Esophagus squamous epithelium (tissue), 5 donors: Measurements from ENCODE around the gene RGS9. TPM values are rescaled to one million over a fixed set of nuclear protein-coding genes. Genes with fewer than 3 reads are reported as not detected.

ENCODE experiments used
- DNase-seq: peaks from one replicate; lab custom pipeline; 2025; lab: John Stamatoyannopoulos, UW
- H3K27ac ChIP-seq, 4 donors: fragments of 200-600 bp; sonication (generic); one replicate each; pipeline ENCODE4 v1.5.1; 2016 to 2019; ENCODE audit warnings: mild to moderate bottlenecking in 1 of 4
- H3K27me3 ChIP-seq, 4 donors: fragments of 200-600 bp; sonication (generic); 1 replicate in 3 of 4; 2 replicates in 1 of 4; pipeline versions ENCODE4 v1.5.1 to v1.6.0; 2017 to 2021; ENCODE audit warnings: antibody characterized with exemption in 1 of 4
- H3K36me3 ChIP-seq, 3 donors: fragments of 200-600 bp; sonication (generic); one replicate each; pipeline ENCODE4 v1.5.1; 2016 to 2019
- H3K4me1 ChIP-seq, 3 donors: fragments of 200-600 bp; sonication (generic); one replicate each; pipeline ENCODE4 v1.5.1; 2017 to 2019
- H3K4me3 ChIP-seq, 4 donors: fragments of 200-600 bp; sonication (generic); 1 replicate in 3 of 4; 2 replicates in 1 of 4; pipeline ENCODE4 v1.5.1; 2016 to 2019; ENCODE audit warnings: mild to moderate bottlenecking in 2 of 4, moderate library complexity in 1 of 4
- H3K9me3 ChIP-seq, 3 donors: fragments of 200-600 bp; sonication (generic); one replicate each; pipeline ENCODE4 v1.5.1; 2016 to 2019
- POLR2A ChIP-seq, 4 donors: fragments of 450-650 bp; IDR thresholded peaks; one replicate each; pipeline ENCODE4 v1.6.1; 2017; ENCODE audit warnings: antibody characterized with exemption in 4 of 4, mild to moderate bottlenecking in 4 of 4, moderate library complexity in 3 of 4
- WGBS, 2 donors: methylation state at CpG; one replicate each; pipeline ENCODE4 v1.1.5; 2018; 5-methylcytosine and 5-hydroxymethylcytosine counted together
- intact Hi-C: fragments of 100-400 bp; cut with DNase I; formaldehyde crosslinking; loops from one replicate; pipeline ENCODE4 v1.15.0; 2022
- total RNA-seq, 4 donors: library from RNA; depleted of rRNA; stranded (reverse); fragments of >200 nt; gene quantifications; one replicate each; pipeline ENCODE4 v1.1.0, GENCODE V29; 2016
- TF ChIP-seq, protein P1 (sequence below), 6 experiments: fragments of 450-650 bp in 4 of 6; fragments of 200-600 bp in 2 of 6; sonication (generic) in 2 of 6; IDR thresholded peaks; one replicate each; pipeline ENCODE4 v1.5.1; 2016 to 2019; ENCODE audit warnings: antibody characterized with exemption in 6 of 6, mild to moderate bottlenecking in 4 of 6, moderate library complexity in 4 of 6
- donor health status: DM: yes; HTN: yes; CAD: no.

RGS9 gene
- total RNA-seq, 4 donors from 2014 or later, result 0.45 to 8.1 (median 2.9) TPM

DNA sequence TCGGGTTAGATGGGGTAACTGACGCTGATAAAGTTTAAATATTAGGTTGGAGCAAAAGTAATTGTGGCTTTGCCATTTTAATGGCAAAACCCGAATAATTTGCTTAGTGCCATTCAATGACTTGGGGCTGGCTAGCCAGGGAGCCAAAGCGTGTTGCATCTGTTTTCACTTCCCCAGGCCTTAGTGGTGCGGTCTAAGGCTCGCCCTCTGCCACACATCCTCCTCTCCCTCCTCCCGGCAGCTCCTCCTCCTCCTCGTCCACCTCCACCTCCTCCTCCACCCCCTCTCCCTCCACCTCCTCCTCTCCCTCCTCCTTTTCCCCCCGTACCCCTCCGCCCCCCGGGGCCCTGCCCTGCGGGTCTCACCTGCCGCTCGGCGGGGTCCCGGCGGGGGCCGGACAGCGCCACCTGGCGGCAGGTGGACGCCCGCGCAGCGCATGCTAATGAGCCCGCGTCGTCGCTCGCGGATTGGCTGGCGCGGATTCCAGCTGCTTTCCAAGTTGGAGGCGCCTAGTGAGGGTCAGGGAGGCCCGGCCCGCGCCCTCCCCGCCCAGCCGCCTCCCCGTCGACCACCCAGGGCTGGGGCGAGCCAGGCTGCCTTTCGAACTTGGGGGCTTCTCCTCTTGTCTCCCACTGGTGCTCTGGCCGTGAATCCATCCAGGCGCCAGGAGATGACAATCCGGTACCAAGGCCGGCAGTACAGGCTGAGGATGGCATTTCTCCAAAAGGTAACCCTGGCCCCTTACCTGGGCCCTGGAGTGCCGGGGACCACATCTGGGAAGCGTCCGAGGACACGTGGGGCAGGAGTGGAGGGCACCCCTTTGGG lies 36.6 kb upstream of the RGS9 start:
- Histone ChIP-seq H3K27me3 (no peaks in the 10 kb centered on the region), H3K4me3 (peak overlapping the region; percentile 31 to 69 (median 52)), H3K36me3 (no peaks in the 10 kb centered on the region), H3K9me3 (no peaks in the 10 kb centered on the region), H3K4me1 (peaks cover 5 to 36% (median 14%) of the 10 kb centered on the region in 3 donors), H3K27ac (peak overlapping the region; percentile 73 to 84 (median 80))
- peak in 1 of 4 donors; percentile 30 for TF ChIP-seq POLR2A (IDR thresholded peaks at IDR 0.05)
- TF ChIP-seq, protein P1, sequence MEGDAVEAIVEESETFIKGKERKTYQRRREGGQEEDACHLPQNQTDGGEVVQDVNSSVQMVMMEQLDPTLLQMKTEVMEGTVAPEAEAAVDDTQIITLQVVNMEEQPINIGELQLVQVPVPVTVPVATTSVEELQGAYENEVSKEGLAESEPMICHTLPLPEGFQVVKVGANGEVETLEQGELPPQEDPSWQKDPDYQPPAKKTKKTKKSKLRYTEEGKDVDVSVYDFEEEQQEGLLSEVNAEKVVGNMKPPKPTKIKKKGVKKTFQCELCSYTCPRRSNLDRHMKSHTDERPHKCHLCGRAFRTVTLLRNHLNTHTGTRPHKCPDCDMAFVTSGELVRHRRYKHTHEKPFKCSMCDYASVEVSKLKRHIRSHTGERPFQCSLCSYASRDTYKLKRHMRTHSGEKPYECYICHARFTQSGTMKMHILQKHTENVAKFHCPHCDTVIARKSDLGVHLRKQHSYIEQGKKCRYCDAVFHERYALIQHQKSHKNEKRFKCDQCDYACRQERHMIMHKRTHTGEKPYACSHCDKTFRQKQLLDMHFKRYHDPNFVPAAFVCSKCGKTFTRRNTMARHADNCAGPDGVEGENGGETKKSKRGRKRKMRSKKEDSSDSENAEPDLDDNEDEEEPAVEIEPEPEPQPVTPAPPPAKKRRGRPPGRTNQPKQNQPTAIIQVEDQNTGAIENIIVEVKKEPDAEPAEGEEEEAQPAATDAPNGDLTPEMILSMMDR (IDR thresholded peaks at IDR 0.05), result peak; percentile 94 to 97 (median 96)
- WGBS, 2 donors, result 2 to 4% methylated on average over 7 to 20 of the region's 50 CpGs
- DNase-seq, result peak; percentile 21
- intact Hi-C loops, result loop anchor here (5.0 to 10.0 kb wide), 2 partner anchors 38 to 136 kb away; no protein-coding TSS in a partner anchor

DNA sequence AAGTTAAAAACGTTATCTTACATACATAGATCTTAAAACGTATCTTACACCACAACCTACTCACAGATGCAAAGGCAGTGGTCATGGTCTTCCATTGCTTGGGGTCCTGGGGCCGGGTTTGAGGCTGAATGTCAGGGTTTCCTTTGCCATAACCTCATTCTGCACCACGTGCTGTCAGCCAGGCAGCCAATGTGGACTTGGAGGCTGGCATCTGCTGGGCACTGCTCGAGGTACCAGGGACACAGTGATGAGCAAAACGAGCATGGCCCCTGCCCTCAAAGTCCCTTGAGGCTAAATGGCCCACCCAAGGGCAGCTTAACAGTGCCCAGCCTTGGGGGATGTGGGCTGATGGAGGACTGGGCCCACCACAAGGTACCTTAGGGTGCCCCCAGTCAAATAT lies 35.8 kb upstream of the RGS9 start:
- Histone ChIP-seq H3K4me3 (peak overlapping the region in 2 of 4 donors; percentile 53 to 69), H3K36me3 (no peaks in the 10 kb centered on the region), H3K4me1 (peaks cover 9 to 44% (median 19%) of the 10 kb centered on the region in 3 donors), H3K27ac (peak overlapping the region in 3 of 4 donors; percentile 78 to 84 (median 83)), H3K9me3 (no peaks in the 10 kb centered on the region), H3K27me3 (no peaks in the 10 kb centered on the region)
- DNase-seq, result no peak
- TF ChIP-seq, protein P1 (IDR thresholded peaks at IDR 0.05), result no peak
- TF ChIP-seq POLR2A (IDR thresholded peaks at IDR 0.05), result no peak
- 30 to 50% methylated on average over 3 to 4 of the region's 6 CpGs for WGBS, 2 donors
- intact Hi-C loops, result loop anchor here (5.0 to 10.0 kb wide), 2 partner anchors 39 to 137 kb away; no protein-coding TSS in a partner anchor

DNA sequence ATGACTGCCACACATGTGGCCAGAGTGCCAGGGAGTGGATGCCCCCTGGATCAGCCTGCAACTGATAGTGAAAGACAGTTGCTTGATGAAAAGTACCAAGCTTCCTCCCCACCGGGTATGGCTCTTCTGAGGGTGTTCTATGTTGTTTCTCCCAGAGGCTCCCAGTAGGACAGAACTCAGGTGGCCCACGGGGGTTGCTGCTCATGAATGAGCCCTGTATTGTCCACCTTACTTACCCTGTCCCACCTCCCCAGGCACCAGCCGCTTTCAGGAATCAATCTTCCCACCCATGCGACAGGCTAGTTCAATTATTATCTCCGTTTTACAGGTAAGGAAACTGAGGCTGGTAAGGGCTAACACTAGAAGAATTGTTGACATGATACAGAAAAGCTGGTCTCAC lies 34.9 kb upstream of the RGS9 start:
- H3K9me3 ChIP-seq, result no peaks in the 10 kb centered on the region
- intact Hi-C loops, result loop anchor here (5.0 to 10.0 kb wide), 2 partner anchors 40 to 137 kb away; no protein-coding TSS in a partner anchor
- H3K27me3 ChIP-seq, result no peaks in the 10 kb centered on the region
- DNase-seq, result no peak
- H3K27ac ChIP-seq, result no peak overlapping the region
- TF ChIP-seq, protein P1 (IDR thresholded peaks at IDR 0.05), result no peak
- TF ChIP-seq POLR2A (IDR thresholded peaks at IDR 0.05), result no peak
- no peaks in the 10 kb centered on the region for H3K36me3 ChIP-seq
- H3K4me1 ChIP-seq, result peaks cover 16 to 53% (median 24%) of the 10 kb centered on the region in 3 donors
- 74 to 94% methylated on average over 5 of the region's 5 CpGs for WGBS, 2 donors
- no peak overlapping the region for H3K4me3 ChIP-seq

DNA sequence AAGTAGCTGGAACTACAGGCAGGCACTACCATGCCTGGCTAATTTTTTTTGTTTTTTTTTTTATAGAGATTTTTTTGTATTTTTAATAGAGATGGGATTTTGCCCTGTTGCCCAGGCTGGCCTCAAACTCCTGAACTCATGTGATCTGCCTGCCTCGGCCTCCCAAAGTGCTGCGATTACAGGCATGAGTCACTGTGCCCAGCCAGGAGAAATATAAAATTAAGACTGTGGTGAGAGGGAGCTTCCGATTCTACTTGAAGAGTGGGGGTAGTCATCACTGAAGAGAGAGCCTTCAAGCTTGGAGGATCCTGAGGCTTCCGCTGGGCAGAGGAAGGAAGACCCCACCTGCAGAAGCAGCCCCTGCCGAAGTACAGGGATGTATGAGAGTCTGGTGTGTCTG lies 34.4 kb upstream of the RGS9 start:
- Histone ChIP-seq H3K36me3 (no peaks in the 10 kb centered on the region), H3K4me1 (peaks cover 21 to 58% (median 24%) of the 10 kb centered on the region in 3 donors), H3K27me3 (no peaks in the 10 kb centered on the region), H3K27ac (no peak overlapping the region), H3K9me3 (no peaks in the 10 kb centered on the region), H3K4me3 (no peak overlapping the region)
- no peak for DNase-seq
- WGBS, 2 donors, result 43 to 48% methylated on average over 3 to 5 of the region's 5 CpGs
- TF ChIP-seq, protein P1 (IDR thresholded peaks at IDR 0.05), result no peak
- no peak for TF ChIP-seq POLR2A (IDR thresholded peaks at IDR 0.05)
- intact Hi-C loops, result loop anchor here (5.0 to 10.0 kb wide), 2 partner anchors 40 to 138 kb away; no protein-coding TSS in a partner anchor

DNA sequence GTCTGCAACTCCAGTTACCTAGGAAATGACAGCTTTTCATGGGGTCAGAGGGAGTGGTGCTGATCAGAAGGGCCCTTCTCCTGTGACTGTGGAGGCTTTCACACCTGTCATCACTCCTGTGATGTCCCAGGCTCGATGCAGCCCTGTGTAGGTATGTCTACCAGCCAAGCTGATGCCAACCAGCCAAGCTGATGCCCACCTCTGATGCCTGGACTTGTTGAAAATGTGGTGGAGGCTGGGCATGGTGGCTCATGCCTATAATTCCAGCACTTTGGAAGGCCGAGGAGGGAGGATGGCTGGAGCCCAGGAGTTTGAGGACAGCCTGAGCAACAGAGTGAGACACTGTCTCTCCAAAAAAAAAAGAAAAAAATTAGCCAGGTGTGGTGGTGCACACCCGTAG lies 33.7 kb upstream of the RGS9 start:
- Histone ChIP-seq H3K9me3 (no peaks in the 10 kb centered on the region), H3K27me3 (no peaks in the 10 kb centered on the region), H3K27ac (no peak overlapping the region), H3K36me3 (no peaks in the 10 kb centered on the region), H3K4me1 (peaks cover 21 to 61% (median 24%) of the 10 kb centered on the region in 3 donors), H3K4me3 (no peak overlapping the region)
- TF ChIP-seq, protein P1 (IDR thresholded peaks at IDR 0.05), result no peak
- TF ChIP-seq POLR2A (IDR thresholded peaks at IDR 0.05), result no peak
- 52 to 61% methylated on average over 1 to 2 of the region's 3 CpGs for WGBS, 2 donors
- intact Hi-C loops, result loop anchor here (5.0 to 10.0 kb wide), 2 partner anchors 41 to 139 kb away; no protein-coding TSS in a partner anchor
- DNase-seq, result no peak
